Stimulated activated CD4-positive, alpha-beta T cell treated with anti-CD3 and anti-CD28 coated beads, Interleukin-1b, Interleukin-23, amount 100 ng/mL, for 1 hour (primary cell): ENCODE results near the gene IGFALS.

ENCODE experiments used
- DNase-seq, 2 donors: peaks; one replicate each; pipeline ENCODE4 v3.0.0-alpha.2; 2020; ENCODE audit warnings: low read depth in 2 of 2

Gene IGFALS

GRCh38 chr16:1766231-1766630 lies 27.3 kb downstream of the IGFALS start:
- no peak for DNase-seq

DNA sequence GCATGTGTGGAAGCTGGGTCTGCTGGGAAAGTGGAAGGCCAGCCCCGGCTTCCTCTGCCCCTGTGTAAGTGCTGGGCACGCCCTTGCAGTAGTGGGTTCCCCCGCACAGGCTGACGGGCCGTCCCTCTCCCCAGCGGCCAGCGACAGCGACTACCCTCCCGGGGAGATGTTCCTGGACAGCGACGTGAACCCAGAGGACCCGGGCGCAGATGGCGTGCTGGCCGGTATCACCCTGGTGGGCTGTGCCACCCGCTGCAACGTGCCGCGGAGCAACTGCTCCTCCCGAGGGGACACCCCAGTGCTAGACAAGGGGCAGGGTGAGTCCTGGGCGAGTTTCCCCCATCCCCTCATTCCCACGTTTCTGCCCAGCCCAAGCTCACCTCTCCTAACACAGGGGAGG lies 27.7 kb downstream of the IGFALS start:
- no peak for DNase-seq

GRCh38 chr16:1764971-1765370 lies 28.5 kb downstream of the IGFALS start:
- DNase-seq, result no peak

- no peak for DNase-seq
Measured at GRCh38 chr16:1763521-1764511, 29.7 kb downstream of the IGFALS start.

GRCh38 chr16:1762879-1763520 lies 30.5 kb downstream of the IGFALS start:
- no peak for DNase-seq

DNA sequence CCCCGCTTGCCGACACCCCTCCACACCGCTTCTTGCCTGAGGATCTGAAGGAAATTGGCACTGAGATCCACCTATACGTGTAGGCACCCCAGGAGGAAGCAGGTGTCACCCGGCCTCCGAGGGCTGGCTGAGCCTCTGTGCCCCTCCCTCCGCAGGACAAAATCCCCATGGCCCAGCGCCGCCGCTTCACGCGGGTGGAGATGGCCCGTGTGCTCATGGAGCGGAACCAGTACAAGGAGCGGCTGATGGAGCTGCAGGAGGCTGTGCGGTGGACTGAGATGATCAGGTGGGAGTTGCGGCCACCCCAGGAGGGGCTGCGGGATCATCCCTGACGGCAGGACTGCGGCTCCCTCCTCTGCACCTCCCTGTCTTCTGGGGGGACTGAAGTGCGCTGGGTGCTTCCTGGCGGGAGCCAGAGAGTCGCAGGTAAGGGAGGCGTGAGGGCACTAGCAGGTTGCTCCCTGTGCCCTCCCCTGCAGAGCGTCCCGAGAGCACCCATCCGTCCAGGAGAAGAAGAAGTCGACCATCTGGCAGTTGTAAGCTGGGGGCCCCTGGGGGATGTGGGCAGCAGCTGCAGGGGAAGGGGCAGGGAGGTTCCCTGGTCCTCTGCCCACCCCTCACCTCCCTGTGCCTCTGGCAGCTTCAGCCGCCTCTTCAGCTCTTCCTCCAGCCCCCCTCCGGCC lies 31.2 kb downstream of the IGFALS start:
- no peak for DNase-seq

GRCh38 chr16:1761751-1762150 lies 31.8 kb downstream of the IGFALS start:
- no peak for DNase-seq

DNA sequence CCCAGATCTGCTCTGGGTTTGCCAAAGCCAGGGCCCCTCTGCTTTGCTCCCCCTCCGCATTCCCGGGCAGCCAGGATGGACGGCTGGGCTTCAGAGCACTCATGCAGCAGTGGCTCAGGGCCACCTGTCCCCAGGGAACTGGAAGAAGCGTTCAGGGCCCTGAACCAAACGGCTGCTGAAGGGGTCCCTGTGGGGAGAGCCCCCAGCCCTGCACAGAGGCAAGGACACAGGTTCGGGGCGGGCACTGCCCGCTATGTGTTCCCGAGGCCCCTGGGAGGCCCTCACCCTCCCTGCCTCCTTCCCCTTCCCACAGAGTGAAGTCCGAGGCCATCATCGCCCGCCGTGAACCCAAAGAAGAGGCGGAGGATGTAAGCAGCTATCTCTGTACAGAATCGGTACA lies 32.6 kb downstream of the IGFALS start:
- no peak for DNase-seq

DNA sequence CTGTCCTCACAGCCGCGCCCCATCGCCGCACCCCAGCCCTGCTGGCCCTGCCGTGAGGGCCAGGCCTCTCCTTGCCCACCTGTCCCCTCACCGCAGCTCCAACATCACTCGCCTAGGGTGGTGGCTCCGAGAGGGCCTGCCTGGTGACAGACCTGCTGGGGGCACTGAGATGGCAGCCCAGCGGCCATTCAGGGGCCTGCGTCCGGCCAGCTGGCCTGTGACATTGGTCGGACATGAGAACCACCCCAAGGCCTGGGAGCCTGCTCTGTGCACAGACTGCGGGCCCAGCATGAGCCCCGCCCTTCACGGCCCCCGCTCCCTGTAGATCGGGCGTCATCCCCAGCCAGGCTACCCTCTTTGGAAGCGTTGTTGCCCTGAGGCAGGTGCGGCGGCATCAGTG lies 34.0 kb downstream of the IGFALS start:
- DNase-seq, result no peak

- no peak for DNase-seq
Measured at GRCh38 chr16:1758923-1759322, 34.6 kb downstream of the IGFALS start.

GRCh38 chr16:1757714-1758461 lies 35.6 kb downstream of the IGFALS start:
- DNase-seq, result no peak

- no peak for DNase-seq
Measured at GRCh38 chr16:1754204-1754603, 39.3 kb downstream of the IGFALS start.

DNA sequence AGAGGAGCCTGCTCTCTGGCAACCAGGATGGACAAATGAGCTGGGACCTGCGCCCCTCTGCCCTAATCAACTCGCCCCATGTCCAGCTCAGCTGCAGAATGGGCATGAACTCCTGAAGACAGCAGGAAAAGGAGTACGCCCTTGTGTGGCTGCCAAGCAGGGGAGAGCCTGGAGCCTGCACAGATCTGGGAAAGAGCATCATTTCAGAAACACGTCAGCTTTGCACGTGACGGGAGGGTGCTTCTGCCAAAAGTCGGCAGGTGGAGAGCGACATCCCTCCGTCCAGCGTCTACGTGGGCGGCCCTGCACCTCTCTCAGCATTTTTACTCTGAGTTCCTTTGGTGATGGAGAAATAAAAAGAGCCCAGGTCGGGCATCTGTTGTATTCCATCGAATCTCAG lies 40.7 kb downstream of the IGFALS start:
- no peak for DNase-seq

GRCh38 chr16:1751946-1752345 lies 41.6 kb downstream of the IGFALS start:
- no peak for DNase-seq

DNA sequence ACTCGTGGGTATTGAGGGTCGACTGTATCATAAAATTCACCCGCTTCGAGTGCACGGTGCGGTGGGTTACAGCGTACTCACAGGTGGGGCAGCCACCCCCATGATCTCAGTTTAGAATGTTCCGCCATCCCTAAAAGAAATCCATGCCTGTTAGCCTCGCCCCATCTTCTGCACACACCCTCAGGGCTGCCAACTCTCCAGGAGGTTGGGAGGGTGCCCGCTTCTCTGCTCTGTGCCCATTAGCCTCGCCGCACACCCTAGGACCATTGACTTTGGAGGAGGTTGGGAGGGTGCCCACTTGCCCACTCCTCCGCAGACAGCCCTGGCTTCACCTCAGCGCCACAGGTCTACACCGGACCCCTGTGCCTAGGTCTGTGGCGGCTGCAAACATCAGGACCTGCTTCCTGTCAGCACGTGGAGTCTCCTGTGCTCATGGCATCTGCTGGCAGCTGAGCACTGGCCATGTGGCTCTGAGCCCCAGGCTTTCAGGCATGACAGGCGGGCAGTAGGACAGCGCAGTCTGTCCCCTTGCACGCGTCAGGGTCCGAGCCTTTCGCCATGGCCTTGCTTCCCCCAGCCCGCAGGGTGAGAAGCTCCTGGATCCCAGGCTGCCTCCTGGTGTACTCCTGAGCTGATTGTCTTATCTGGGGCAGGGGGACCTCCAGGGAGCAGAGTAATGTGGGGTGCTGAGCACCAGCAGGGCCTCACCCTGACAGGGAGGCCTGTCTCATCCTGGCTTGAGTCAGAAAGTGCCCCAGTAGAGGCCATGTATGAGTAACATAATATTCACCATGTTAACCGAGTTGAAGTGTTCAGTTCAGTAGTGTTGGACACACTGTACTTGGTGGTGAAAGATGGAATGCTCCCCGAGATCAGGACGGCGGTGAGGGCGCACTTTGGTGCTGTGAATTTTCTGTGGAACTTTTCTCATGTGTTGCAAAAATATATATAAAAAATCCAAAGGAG lies 44.1 kb downstream of the IGFALS start:
- DNase-seq, result no peak

DNA sequence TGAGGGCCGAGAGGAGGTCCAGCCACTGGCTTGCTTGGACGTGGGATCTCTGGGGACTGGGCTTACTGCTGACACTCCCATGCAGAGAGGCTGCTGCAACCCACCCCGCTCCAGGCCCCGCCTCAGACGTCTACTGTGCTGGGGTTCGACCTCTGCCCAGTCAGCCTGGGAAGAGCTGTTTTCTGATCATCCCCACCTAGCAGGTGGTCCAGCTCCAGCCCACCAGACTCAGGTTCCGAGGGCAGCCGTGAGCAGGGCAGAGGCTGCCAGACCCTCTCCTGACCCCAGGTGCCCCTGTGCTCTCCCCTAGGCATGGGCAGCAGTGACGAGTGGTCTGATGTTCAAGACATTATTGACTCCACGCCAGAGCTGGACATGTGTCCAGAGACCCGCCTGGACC lies 45.6 kb downstream of the IGFALS start:
- no peak for DNase-seq

GRCh38 chr16:1746693-1747195 lies 46.8 kb downstream of the IGFALS start:
- DNase-seq, result no peak

DNA sequence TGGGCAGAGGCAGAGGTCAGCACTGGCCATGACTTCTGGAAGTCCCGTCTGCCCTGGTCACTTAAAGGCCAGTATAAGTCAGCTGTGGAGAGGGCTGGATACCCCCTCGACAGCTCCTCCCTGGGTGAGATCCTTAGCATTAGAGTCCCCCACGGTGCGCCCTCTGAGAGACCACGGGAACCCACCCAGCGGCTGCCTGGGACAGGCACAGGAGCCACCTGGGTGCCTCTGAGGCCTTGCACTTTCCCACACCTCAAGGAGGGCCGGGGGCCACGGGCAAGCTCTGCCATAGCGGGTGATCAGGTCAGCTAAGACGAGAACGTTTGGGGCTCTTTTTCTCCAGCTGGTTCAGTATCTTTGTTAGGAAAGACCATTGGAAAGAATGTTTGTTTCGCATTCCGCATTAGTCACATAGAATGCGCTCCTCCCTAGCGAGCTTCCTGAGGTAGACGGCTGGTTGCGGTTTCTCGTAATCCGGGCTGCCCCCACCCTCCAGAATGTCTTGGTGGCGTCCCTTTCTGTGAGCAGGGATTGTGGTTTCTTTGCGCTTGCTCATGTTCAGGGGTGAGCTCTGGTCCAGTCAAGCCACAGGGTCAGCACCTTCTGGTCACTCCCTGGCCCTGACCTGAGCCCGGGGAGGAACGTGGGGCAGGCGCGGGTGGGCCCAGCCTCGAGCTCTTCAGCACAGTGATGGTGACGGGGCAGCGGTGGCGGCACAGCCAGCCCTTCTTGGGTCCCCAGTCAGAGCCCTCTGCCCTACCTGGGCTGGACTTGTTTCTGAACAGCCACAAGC lies 47.4 kb downstream of the IGFALS start:
- DNase-seq, result no peak

DNA sequence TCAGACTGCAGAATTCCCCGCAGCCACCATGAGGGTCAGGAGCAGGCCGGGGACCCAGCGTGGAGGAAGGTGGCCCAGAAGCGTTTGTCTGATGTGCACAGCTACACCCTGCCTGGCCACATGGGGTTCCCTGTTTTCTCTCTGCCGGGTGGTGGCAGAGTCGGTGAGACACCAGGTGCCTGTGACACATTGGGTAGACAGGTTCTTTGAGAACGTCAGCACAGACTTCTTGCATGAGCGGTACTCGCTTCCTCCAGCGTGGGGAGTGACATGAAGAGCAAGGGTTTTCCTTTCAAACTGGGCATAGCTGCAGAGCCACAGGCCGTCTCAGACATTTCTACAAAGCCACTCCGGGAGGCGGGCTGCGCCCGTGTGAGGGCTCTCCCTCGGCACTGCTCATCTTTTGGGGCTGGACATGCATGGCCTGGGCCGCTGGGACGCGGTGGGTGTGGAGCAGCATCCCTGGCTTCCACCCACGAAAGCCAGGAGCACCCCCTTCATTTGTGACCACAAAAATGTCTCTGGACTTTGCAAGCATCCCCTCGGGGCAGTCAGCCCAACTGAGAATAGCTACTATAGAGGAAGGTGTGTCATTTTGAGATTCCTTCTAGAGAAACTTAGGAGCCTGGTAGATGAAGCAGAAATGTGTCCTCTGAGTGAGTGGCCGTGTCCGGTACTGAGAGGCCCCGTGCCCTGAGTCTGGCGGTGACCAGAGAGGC lies 48.2 kb downstream of the IGFALS start:
- DNase-seq, result no peak
